Nephron progenitor cell (in vitro differentiated cells): ENCODE measurements around the gene HESX1.
A peak's percentile ranks its signal among the peaks of the same experiment; 100 is the strongest.

ENCODE experiments used
- DNase-seq: peaks from one replicate; pipeline ENCODE4 v3.0.0; 2021
- H3K27ac Mint-ChIP-seq: 2 replicates; pipeline ENCODE4 v1.8.0; 2021; ENCODE audit warnings: mild to moderate bottlenecking, moderate library complexity, mixed read lengths
- H3K27me3 Mint-ChIP-seq: 2 replicates; pipeline ENCODE4 v1.8.0; 2021; ENCODE audit warnings: mild to moderate bottlenecking, low read depth, mixed read lengths; ENCODE audit not compliant: poor library complexity
- H3K36me3 Mint-ChIP-seq: 2 replicates; pipeline ENCODE4 v1.8.0; 2021; ENCODE audit warnings: low read depth, mixed read lengths
- H3K4me1 Mint-ChIP-seq: 2 replicates; pipeline ENCODE4 v1.8.0; 2021; ENCODE audit warnings: mixed read lengths
- H3K4me3 Mint-ChIP-seq: 2 replicates; pipeline ENCODE4 v1.8.0; 2021; ENCODE audit warnings: mild to moderate bottlenecking, moderate library complexity, mixed read lengths
- H3K9me3 Mint-ChIP-seq: 2 replicates; pipeline ENCODE4 v1.8.0; 2021; ENCODE audit warnings: mild to moderate bottlenecking, moderate library complexity, mixed read lengths
- CTCF ChIP-seq: fragments of 200-600 bp; sonication (generic); IDR thresholded peaks from 2 replicates; pipeline ENCODE4 v1.5.0; 2021; ENCODE audit warnings: antibody characterized with exemption

HESX1 gene

GRCh38 chr3:57150113-57150581, 49.6 kb downstream of the HESX1 start:
- DNase-seq = no peak
- Mint-ChIP-seq H3K9me3 (no peaks in the 10 kb centered on the region), H3K36me3 (peaks cover 36% of the 10 kb centered on the region), H3K27ac (peak overlapping the region; percentile 98), H3K4me3 (peak overlapping the region; percentile 73), H3K4me1 (peaks cover 93% of the 10 kb centered on the region), H3K27me3 (no peaks in the 10 kb centered on the region)
- TF ChIP-seq CTCF = no peak
